HG02852 (cell line): ENCODE results near the gene PITX3.

Experiments
- ATAC-seq: cut with Tn5 transposase; IDR thresholded peaks from one replicate; pipeline ENCODE4 v1.9.1; 2021; ENCODE audit warnings: mild to moderate bottlenecking, moderate library complexity; ENCODE audit not compliant: unreplicated experiment

The PITX3 gene

DNA sequence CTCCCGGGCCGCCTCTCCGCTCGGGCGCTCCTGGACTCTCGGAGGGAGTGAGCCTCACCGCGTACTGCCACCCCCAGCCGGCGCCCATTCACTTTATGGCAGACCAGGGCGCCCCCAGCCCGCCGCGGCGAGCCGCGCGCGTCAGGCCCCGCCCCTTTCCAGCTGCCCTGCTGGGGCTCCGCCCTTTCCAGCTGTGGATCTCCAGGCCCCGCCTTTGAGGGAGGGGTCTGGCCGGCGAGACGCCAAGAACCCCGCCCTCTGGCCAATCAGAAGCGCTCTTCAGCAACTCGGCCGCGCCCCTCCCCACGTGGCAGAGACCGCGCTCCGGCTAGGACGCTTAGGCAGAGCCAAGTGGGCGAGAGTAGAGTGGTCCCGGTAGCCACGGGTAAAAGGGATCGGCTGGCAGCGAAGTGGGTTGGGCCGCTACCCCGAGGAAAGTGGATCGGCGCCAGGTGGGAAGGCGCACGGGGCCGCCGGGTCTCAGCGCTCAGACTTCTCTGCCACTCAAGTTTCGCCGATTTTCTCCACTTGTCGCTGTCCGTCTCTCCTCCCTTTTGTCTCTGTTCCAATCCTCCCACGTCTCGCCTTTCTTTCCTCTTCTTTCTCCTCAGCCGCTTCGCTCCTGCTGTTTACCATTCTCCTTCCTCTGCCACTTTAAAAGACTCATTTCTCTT lies at the start of gene PITX3:
Gene PITX3 (minus strand): TSS at position 69 of the 674 bp plus-strand sequence. CDS start 9,432 bp downstream, outside the sequence.
- ATAC-seq = peak; percentile 38

DNA sequence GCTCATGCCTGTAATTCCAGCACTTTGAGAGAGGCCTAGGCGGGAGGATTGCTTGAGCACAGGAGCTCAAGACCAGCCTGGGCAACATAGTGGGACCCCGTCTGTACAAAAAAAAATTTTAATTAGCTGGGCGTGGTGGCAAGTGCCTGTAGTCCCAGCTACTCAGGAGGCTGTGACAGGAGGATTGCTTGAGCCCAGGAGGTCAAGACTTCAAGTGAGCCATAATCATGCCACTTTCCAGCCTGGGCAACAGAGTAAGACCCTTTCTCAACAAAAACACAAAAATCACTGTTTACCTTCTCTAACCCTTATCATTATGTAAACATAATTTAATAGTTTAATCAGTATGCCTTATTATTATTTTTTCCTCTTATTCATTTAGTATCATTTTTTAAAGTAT lies 48.5 kb upstream of the PITX3 start:
- ATAC-seq = no peak

DNA sequence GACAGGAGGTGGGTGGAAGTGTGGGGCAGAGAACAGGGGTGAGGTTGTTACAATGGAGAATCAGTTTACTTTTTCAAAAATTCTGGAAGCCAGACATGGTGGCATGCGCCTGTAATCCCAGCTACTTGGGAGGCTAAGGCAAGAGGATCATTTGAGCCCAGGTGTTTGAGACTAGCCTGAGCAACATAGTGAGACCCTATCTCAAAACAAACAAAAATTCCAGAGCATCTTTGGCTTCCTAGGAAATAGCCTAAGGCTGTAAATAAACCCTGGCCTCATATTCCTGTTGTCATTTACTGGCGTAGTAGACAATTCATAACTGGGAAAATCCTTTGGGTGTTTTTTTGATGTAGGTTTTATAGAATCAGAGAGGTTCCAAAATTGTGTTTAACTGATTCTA lies 48.0 kb upstream of the PITX3 start:
- ATAC-seq = no peak

DNA sequence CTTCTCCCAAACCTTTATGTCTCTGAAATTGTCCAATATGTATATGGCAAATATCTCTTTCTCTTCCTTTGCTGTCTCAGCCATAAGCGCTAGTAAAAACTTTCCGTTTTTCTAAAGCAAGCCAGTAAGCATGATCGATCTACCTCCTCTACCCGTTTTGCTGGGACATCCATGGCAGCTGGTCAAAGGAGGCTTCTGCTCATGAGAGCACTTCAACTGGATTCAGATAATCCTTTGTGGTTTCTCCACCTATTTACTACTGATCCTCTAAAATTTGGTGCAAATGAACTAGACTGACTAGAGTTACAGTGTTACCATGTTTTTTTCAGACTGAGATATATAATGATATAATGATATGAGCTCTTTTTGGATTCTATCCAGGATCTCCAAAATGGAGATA lies 46.7 kb upstream of the PITX3 start:
- no peak for ATAC-seq

DNA sequence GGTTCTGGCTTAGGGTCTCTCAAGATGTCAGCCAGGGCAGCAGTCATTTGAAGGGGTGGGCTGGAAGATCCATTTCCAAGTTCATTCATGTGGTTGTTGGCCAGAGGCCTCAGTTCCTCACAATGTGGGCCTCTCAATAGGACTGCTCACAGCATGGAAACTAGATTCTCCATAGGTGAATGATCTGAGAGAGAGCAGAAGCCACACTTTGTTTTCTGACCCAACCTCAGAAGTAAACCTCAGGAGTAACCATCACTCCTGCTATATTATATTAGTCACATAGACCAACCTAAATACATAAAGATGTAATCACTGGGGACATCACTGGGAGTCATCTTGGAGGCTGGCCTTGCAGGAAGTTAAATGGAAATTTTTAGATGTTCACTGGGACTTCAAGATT lies 46.2 kb upstream of the PITX3 start:
- ATAC-seq = no peak

DNA sequence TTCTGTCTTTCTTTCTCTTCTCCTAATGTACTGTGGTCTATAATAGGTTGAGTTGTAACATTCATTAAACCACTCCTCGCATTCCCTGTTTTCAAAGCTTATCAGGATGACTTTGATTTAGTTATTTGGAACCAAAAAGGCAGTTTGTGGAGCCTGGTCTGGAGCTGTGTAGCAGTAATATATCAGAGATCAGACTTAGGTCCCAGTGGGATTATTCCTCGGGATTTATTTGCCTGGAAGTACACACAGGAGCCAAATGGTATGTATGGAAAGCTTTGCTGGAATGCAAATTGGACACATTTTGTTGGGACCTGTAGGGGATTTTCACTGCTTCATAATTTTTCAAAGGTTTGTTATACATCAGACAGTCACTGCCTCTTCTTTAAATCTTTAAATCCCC lies 44.9 kb upstream of the PITX3 start:
- no peak for ATAC-seq

DNA sequence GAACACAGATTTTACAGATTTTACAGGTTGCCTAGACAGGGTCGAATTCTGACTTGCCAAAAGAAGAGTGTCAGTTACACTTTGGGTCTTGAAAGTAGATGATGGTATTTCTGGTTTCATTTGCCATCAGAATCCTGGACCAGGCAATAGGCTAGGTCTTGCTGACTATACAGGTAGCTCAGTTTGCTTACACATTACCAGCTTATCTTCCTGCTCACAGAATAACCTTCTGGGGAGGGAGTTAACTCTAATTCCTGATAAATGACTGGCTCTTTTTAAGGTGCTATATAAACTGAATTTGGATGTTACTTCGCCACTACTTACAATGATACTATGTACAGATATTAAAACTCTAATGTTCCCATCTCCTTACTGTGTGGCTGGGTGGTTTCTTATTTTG lies 43.8 kb upstream of the PITX3 start:
- no peak for ATAC-seq

DNA sequence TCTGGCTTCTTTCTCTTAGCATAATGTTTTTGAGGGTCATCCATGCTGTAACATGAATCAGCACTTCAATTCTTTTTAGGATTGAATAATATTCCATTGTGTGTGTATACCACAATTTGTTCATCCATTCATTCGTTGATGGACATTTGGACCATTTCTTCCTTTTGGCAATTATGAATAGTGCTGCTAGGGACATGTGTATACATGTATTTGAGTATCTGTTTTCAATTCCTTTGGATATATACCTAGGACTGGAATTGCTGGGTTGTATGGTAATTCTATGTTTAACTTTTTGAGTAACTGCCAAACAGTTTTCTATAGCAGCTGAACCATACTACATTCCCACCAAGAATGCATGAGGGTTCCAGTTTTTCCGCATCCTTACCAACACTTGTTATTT lies 43.2 kb upstream of the PITX3 start:
- no peak for ATAC-seq

DNA sequence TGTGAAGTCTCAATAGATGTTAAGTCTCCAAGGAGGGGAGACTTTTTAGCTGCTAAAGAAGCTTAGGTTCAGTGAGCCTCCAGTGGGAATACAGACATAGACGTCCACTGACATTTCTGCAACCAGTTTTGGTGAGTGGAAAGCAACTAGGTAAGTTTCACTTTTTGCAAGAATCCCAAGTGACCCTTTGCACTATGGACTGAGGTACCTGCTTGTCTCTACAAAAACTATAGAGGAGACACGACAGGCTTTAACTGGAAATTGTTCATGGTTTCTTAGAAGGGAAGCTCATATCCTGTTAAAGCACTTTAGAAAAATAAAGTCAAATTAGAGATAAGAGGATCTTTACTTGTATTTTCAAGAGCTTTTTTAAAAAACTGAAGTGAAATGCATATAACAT lies 42.6 kb upstream of the PITX3 start:
- no peak for ATAC-seq

DNA sequence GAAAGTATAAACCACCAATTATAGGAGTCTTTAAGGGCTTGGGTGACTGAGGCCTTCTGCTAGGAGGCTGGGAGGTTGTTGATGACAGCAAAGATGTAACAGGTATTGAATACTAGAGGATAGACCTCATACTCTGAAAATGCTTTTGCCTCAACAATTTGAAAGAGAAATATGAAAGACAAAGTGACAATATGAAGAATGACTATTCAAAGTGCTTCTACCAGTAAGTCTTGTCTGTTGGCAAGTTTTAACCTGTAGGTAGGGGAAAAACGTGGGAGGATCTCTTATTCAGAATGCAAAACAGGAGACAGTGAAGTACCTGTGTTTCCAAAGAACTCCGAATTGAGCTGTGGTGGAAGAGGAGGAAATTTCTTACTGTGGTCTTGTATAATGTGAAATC lies 42.2 kb upstream of the PITX3 start:
- no peak for ATAC-seq

DNA sequence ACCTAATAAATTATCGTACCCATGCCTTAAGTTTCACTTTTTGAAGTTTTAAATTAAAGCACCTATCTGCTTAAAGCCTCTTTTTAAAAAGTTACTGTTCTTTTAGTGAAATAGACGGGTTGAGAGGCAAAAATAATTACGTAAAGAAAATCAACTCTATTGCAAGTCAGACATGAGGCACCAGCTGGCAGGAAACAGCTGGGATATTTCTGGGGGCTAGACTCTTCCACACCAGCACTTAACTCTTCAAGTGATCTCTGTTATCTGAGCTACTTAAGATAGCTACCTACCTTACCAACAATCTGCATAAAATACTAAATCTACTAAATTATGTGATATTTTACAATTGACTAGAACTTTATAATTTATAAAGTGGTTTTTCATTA lies 39.8 kb upstream of the PITX3 start:
- ATAC-seq = no peak

DNA sequence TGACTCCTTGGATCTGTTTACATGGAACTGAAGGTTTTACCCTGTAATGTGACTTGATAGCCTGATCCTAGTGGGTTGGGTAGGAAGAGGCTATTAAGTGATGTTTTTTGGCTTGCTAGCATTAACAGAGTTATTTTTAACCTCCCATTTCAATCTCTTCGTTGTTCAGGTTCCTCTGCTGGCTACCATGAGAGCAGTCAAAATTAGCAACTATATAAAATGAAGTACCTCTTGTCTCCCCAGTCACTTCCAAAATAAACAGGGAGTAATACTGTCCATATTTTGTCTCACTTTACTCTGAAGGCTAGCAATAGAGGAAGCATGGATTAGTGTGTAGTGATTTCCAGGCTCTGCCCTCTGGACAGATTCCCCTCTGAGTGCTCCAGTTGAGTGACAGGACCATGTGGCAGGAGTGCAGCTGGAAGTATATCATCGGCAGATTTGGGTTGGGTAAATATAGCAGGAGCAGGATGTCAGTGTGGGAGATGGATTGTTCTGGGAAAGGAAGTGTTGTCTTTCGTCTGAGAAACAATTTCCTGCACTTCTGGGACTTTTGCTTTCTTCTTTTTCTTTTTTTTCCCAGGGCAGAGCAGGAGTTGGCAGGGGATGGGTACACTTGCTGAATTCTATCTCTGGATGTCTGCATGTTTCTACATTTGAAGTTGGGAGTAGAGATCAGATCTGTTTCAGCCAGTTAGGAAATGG lies 39.2 kb upstream of the PITX3 start:
- no peak for ATAC-seq

DNA sequence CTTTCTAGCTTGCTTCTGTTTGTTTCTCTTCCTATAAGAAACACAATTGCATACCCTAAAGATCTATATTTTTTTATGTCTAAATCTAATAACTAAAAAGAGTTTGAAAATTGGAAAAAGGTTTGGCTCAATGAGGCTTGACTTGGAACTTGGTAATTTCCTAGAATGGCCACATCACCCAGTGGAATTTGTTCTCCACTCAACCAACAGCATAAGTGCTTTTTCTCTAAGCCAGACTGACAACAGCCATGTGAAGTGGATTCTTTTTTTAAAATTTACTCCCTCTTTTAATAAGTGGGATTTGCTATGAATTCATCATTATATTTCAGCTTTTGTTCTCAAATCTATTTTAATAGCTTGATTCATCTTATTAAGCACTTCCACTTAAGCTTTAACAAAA lies 37.8 kb upstream of the PITX3 start:
- ATAC-seq = no peak

DNA sequence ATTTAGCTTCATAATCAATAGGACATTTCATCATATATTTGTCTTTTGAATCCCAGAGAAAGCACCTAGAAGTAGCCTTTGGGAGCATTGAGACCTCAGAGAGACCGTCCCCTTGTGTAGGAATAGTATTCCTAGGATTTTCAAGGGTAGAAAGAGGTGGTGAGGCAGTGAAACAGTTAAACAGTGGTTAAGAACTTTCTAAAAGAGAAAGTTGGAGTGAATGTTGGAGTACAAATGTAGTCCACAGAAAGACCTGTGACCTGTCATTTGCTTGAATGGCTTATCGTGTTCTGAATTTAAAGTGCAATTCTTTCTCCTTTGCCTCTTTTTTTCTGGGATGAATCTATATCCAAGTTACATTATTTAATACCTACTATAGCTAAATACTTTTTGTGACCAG lies 34.0 kb upstream of the PITX3 start:
- no peak for ATAC-seq

DNA sequence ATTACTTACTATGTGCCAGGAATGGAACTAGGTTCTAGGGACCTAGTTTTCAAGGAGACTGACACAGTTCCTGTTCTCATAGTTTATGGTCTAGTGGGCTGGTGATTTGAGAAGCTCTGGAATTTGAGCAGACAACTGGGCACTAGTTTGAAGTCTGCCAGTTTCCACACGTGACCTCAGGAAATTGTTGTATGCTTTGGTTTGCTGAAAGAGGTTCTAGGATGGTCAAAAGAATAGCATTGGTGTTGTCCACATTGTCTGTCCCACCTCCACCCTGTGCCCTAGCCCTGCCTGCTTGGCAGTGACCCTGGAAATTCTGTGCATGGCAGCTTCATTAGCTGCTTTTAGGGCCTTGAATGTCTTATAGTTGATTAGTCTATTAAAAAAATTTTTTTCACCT lies 32.8 kb upstream of the PITX3 start:
- no peak for ATAC-seq

DNA sequence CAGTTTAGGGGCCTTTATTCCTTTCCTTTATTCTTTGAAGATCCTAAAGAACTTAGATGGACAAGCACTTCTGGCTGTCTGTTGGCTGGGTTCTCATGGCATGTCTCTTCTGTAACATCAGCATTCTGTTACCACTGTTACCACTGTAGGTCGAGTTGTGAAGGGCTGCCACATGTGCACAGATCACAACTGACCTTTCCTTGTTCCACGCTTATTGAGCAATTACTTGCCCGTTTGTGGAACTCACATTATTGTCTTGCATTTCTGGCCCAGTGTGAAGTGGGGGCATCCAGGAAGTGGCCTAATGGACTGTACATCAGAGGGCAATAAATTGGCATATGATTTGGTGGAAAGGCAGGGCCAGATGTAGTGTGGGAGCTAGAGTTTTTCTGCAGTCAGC lies 27.7 kb upstream of the PITX3 start:
- ATAC-seq = no peak

DNA sequence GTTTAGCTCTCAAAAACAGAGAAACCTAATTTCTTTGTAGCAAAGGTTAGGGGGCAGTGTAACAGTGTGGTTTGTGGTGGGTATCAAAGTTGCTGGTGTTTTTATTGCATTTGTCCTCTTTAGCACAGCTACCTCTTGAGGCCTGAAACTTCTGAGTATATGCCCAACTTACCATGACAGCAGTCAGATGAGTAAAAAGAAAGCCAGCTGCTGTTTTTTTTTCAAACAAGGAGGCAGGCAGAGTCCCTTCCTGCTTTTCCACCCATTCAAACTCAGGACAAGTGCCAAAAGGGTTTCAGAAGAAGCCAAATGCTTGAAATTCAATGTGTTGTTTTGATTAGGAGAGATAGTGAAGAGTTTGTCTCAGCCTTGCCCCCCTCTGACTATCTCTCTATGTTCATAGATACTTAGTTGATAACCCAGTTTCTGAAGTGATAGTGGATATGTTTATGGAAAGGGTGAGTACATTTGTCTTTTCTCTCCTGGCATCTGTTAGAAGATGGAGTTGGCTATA lies 27.1 kb upstream of the PITX3 start:
- no peak for ATAC-seq

DNA sequence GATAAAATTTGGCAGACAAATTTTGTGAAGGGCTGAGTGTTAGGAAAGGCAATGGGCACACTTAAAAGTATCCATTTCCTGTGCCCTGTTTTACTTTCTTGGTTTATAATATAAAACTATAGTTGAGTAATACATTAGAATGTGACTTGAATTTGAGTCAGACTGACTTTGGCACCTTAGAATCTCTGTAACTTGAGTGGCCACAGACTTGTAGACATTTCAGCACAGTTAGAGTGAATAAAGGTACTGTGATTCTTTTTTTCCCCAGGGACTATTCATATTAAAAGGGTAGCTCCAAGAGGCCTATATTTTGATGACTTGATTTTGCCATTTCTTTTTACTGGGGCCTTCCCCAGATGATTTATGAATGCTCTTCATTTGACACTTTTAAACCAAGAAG lies 26.4 kb upstream of the PITX3 start:
- ATAC-seq = no peak

DNA sequence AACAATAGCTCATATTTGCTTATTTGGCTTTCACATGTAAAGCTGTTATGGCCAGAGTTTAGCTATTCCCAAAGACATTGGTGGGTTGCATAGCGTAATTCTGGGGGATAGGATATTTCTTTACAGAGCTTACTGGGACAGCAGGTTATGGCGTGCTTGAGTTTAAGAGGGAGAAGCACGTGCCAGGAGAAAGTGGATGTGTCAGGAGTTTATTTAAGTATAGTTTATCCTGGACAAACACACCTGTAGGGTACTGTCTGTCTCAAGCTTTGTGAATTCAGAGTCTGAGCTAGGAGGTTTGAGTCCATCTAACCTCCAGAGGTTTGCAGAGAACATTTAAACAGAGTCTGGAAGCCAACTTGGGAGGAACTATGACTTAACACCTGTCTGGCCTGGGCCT lies 25.4 kb upstream of the PITX3 start:
- ATAC-seq = no peak

DNA sequence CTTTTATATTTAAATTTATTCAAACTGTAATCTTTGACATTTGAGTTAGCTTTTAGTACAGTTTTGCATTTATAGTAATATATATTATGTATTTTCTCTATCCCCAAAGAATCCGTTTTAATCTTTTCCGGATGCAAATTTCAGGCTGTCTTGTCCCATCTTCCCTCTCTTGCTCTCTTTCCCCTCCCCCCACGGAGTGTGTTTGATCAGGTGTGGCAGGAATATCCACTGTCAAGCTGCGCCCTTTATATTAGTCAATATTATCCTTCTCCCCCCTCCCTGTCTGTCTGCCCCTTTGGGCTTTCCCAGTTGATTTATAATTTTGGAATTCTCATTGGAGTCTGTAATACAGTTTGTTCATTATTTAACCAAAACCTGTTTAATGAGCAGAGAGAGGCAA lies 23.1 kb upstream of the PITX3 start:
- ATAC-seq = no peak

DNA sequence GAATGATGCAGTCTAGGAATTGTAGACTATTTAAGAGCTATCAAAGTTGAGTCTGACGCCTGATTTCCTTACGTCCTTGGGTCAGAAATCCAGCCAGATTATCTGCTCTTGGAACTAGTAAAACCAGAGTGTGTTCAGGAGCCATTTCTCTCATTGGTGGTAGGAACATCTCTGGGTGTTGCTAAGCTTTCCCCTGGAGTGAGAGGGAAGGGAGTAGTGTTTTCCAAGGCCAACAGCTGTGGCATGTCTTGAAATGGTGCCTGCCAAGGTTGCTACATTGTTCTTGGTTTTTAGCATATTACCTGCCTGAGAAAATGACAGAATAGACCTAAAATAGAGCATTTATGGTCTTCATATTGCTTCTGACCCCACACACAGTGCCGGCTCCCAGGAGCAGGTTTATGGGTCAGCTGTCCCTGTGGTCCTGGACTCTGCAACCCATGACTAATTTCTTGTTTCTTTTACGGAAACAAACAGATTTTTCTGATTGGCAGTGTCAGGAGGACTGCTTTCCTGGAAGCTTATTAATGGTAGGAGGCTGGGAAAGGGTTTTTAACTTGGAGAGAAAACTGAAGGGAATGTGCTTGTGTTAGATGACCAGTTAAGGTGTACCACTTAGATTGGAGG lies 21.5 kb upstream of the PITX3 start:
- ATAC-seq = no peak

DNA sequence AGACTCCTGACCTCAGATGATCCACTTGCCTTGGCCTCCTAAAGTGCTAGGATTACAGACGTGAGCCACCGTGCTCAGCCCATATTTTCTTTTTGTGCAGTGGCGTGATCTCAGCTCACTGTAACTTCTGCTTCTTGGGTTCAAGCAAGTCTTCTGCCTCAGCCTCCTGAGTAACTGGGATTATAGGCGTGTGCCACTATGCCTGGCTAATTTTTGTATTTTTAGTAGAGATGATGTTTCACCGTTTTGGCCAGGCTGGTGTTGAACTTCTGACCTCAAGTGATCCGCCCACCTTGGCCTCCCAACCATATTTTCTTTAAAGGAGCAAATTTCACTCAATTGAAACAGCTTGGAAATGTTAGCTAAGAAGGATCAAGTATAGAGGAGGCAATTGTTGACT lies 20.5 kb upstream of the PITX3 start:
- no peak for ATAC-seq
